ENCODE results near the gene PAPLN. TPM values are rescaled to one million over a fixed set of nuclear protein-coding genes. Genes with fewer than 3 reads are reported as not detected.
"Not testable (repeated sequence)": the region's sequence is repeated elsewhere in the genome, so short reads cannot be mapped to it uniquely, and the experiment has no call there.

The PAPLN gene
- total RNA-seq, 2 experiments from 2014 or later: 0.29 to 0.47 TPM

GRCh38 chr14:73305499-73305898, 68.2 kb downstream of the PAPLN start:
- Mint-ChIP-seq H3K36me3 (ENCODE audit: low read depth) (peaks cover 5% of the 10 kb centered on the region), H3K4me1 (ENCODE audit: low read depth) (peaks cover 6% of the 10 kb centered on the region), H3K27me3 (no peaks in the 10 kb centered on the region), H3K4me3 (no peak overlapping the region), H3K9me3 (no peaks in the 10 kb centered on the region), H3K27ac (no peak overlapping the region)
- DNase-seq (no peak), ATAC-seq (no peak)
- intact Hi-C loops (cut with micrococcal nuclease): no loop called here
- POLR2A ChIA-PET: no interaction called here
- CTCF ChIA-PET: interaction anchor here (0.7 to 4.6 kb wide), 4 partner anchors 10 to 167 kb away, joined by 3 to 43 read pairs (median 6); no protein-coding TSS in a partner anchor
- TF ChIP-seq CTCF (IDR thresholded peaks at IDR 0.05): no peak

- CTCF ChIA-PET: interaction anchor here (2.3 to 4.6 kb wide), 2 partner anchors 11 to 12 kb away, joined by 9 to 43 read pairs; no protein-coding TSS in a partner anchor
Measured at GRCh38 chr14:73307261-73307660, 70.0 kb downstream of the PAPLN start.

GRCh38 chr14:73309207-73309606, 71.9 kb downstream of the PAPLN start:
- not testable (repeated sequence) for H3K27ac Mint-ChIP-seq, ATAC-seq

More at GRCh38 chr14:73307261-73307660, 70.0 kb downstream of the PAPLN start:
- Mint-ChIP-seq H3K27me3 (no peaks in the 10 kb centered on the region), H3K9me3 (no peaks in the 10 kb centered on the region), H3K4me1 (ENCODE audit: low read depth) (peaks cover 12% of the 10 kb centered on the region), H3K4me3 (no peak overlapping the region), H3K36me3 (ENCODE audit: low read depth) (peaks cover 5% of the 10 kb centered on the region), H3K27ac (no peak overlapping the region)
- intact Hi-C loops (cut with micrococcal nuclease): no loop called here
- TF ChIP-seq CTCF (IDR thresholded peaks at IDR 0.05): no peak
- ATAC-seq: no peak
- POLR2A ChIA-PET: no interaction called here
- no peak for DNase-seq

GRCh38 chr14:73311708-73312030, 74.4 kb downstream of the PAPLN start:
- peaks cover 8% of the 10 kb centered on the region for H3K4me1 Mint-ChIP-seq (ENCODE audit: low read depth)
- H3K4me3 Mint-ChIP-seq: no peak overlapping the region
- POLR2A ChIA-PET: no interaction called here
- TF ChIP-seq CTCF (IDR thresholded peaks at IDR 0.05): no peak
- no peak overlapping the region for H3K27ac Mint-ChIP-seq
- CTCF ChIA-PET: no interaction called here
- H3K27me3 Mint-ChIP-seq: no peaks in the 10 kb centered on the region
- intact Hi-C loops (cut with micrococcal nuclease): no loop called here
- ATAC-seq: no peak
- H3K36me3 Mint-ChIP-seq (ENCODE audit: low read depth): peaks cover 5% of the 10 kb centered on the region
- DNase-seq: no peak
- no peaks in the 10 kb centered on the region for H3K9me3 Mint-ChIP-seq

More at GRCh38 chr14:73309207-73309606, 71.9 kb downstream of the PAPLN start:
- H3K27me3 Mint-ChIP-seq; CTCF ChIA-PET; H3K36me3 Mint-ChIP-seq (ENCODE audit: low read depth); H3K9me3 Mint-ChIP-seq; POLR2A ChIA-PET; DNase-seq; intact Hi-C loops (cut with micrococcal nuclease); H3K4me3 Mint-ChIP-seq; H3K4me1 Mint-ChIP-seq (ENCODE audit: low read depth): not testable (repeated sequence)

- POLR2A ChIA-PET: interaction anchor here (0.6 kb wide), 1 partner anchor 131 kb away, joined by 4 read pairs; no protein-coding TSS in a partner anchor
- TF ChIP-seq CTCF (IDR thresholded peaks at IDR 0.05): no peak
- CTCF ChIA-PET: interaction anchor here (1.1 kb wide), 1 partner anchor 17 kb away, joined by 3 read pairs; no protein-coding TSS in a partner anchor
- Mint-ChIP-seq H3K9me3 (no peaks in the 10 kb centered on the region), H3K27ac (no peak overlapping the region), H3K36me3 (ENCODE audit: low read depth) (peaks cover 3% of the 10 kb centered on the region), H3K27me3 (no peaks in the 10 kb centered on the region), H3K4me3 (no peak overlapping the region), H3K4me1 (ENCODE audit: low read depth) (peaks cover 8% of the 10 kb centered on the region)
- no peak for DNase-seq
- ATAC-seq: no peak
- intact Hi-C loops (cut with micrococcal nuclease): no loop called here
Measured at GRCh38 chr14:73312687-73313086, 75.4 kb downstream of the PAPLN start.
